A549 (cell line): ENCODE results near the gene IFITM1. TPM values are rescaled to one million over a fixed set of nuclear protein-coding genes. Genes with fewer than 3 reads are reported as not detected.

Experiments used
- ATAC-seq, 2 experiments: fragments of 200-7000 bp in 1 of 2; fragments of >200 bp in 1 of 2; cut with Nextera tagmentation in 1 of 2; cut with Tn5 transposase in 1 of 2; 3 replicates each; pipeline versions ENCODE4 v1.8.0 to v1.9.1; 2018 to 2020; ENCODE audit warnings: mild to moderate bottlenecking in 1 of 2, moderate library complexity in 1 of 2
- CTCF ChIA-PET: fragments of 300-600 bp; sonication (Branson Sonifier 250); formaldehyde crosslinking; extraction: SDS; loops from one replicate; lab custom pipeline; 2021; ENCODE audit warnings: antibody characterized with exemption, inconsistent platforms; lab: Yijun Ruan, JAX
- POLR2A ChIA-PET: fragments of 350-600 bp; formaldehyde crosslinking; extraction: SDS; loops from one replicate; lab custom pipeline; 2021; ENCODE audit warnings: antibody characterized with exemption, inconsistent platforms; lab: Yijun Ruan, JAX
- DNase-seq, 2 experiments: peaks; one replicate each; pipeline versions ENCODE4 v3.0.0 to v3.0.0-alpha.2; 2011 to 2016; ENCODE audit warnings: low read depth in 1 of 2, low spot score in 1 of 2
- FAIRE-seq: peaks from 2 replicates; lab custom pipeline; 2011; peaks lifted over from hg19 to GRCh38; lab: Jason Lieb, UNC
- H3K27ac ChIP-seq, 2 experiments: fragments of >200 bp; sonication (Bioruptor Twin); formaldehyde crosslinking; 3 replicates each; pipeline ENCODE4 v1.5.1; 2016 to 2017
- H3K4me1 ChIP-seq: fragments of >200 bp; sonication (Bioruptor Twin); formaldehyde crosslinking; 3 replicates; pipeline ENCODE4 v1.6.1; 2016
- H3K4me2 ChIP-seq: fragments of >200 bp; sonication (Bioruptor Twin); formaldehyde crosslinking; 3 replicates; pipeline ENCODE4 v1.6.1; 2016
- H3K4me3 ChIP-seq: fragments of >200 bp; sonication (Bioruptor Twin); formaldehyde crosslinking; 3 replicates; pipeline ENCODE4 v1.5.1; 2016
- H3K9me3 ChIP-seq: fragments of >200 bp; sonication (Bioruptor Twin); formaldehyde crosslinking; 3 replicates; pipeline ENCODE4 v1.6.1; 2016
- BHLHE40 ChIP-seq: IDR thresholded peaks from 2 replicates; pipeline ENCODE4 v1.6.1; 2012; ENCODE audit warnings: low read depth, low read length, inconsistent platforms
- CBX2 ChIP-seq: fragments of 200-600 bp; sonication (generic); IDR thresholded peaks from 2 replicates; pipeline ENCODE4 v1.6.1; 2016; ENCODE audit warnings: low read depth, mild to moderate bottlenecking, borderline replicate concordance
- CBX8 ChIP-seq: fragments of 200-600 bp; sonication (generic); IDR thresholded peaks from 2 replicates; pipeline ENCODE4 v1.6.1; 2016
- CEBPB ChIP-seq, 2 experiments: fragments of >200 bp in 1 of 2; sonication (Bioruptor Twin) in 1 of 2; formaldehyde crosslinking in 1 of 2; IDR thresholded peaks; 2 replicates each; pipeline ENCODE4 v1.6.1; 2012 to 2016
- CHD2 ChIP-seq: fragments of 150-350 bp; IDR thresholded peaks from 2 replicates; pipeline ENCODE4 v1.6.1; 2014; ENCODE audit warnings: low read length; ENCODE audit not compliant: partially characterized antibody
- CHD4 ChIP-seq: fragments of 200-600 bp; sonication (generic); IDR thresholded peaks from 2 replicates; pipeline ENCODE4 v1.6.1; 2016; ENCODE audit warnings: antibody characterized with exemption, mild to moderate bottlenecking, borderline replicate concordance
- E2F6 ChIP-seq: IDR thresholded peaks from 2 replicates; pipeline ENCODE4 v1.6.1; 2012; ENCODE audit warnings: low read depth, borderline replicate concordance
- ELK1 ChIP-seq: fragments of 150-350 bp; IDR thresholded peaks from 2 replicates; pipeline ENCODE4 v1.6.1; 2014; ENCODE audit warnings: low read depth, mild to moderate bottlenecking, low read length
- GATA3 ChIP-seq: IDR thresholded peaks from 2 replicates; pipeline ENCODE4 v1.6.1; 2012; ENCODE audit warnings: borderline replicate concordance
- HDAC2 ChIP-seq: fragments of 200-600 bp; sonication (generic); IDR thresholded peaks from 2 replicates; pipeline ENCODE4 v1.6.1; 2016
- HES2 ChIP-seq: fragments of >200 bp; sonication (Bioruptor Twin); formaldehyde crosslinking; IDR thresholded peaks from 2 replicates; pipeline ENCODE4 v1.6.1; 2016
- HEYL ChIP-seq: fragments of 250-450 bp; sonication (Bioruptor Pico); IDR thresholded peaks from 2 replicates; pipeline ENCODE4 v1.8.0; 2021; ENCODE audit warnings: mild to moderate bottlenecking, moderate library complexity
- HOXA7 ChIP-seq: fragments of 250-450 bp; sonication (Bioruptor Pico); IDR thresholded peaks from 2 replicates; pipeline ENCODE4 v1.5.0; 2020; ENCODE audit warnings: mild to moderate bottlenecking, moderate library complexity
- HOXB13 ChIP-seq: fragments of 250-450 bp; sonication (Bioruptor Pico); IDR thresholded peaks from 2 replicates; pipeline ENCODE4 v1.5.0; 2020; ENCODE audit warnings: low read depth, mild to moderate bottlenecking, moderate library complexity
- JUNB ChIP-seq: fragments of >200 bp; sonication (Bioruptor Twin); formaldehyde crosslinking; IDR thresholded peaks from 2 replicates; pipeline ENCODE4 v1.6.1; 2016
- KDM1A ChIP-seq: fragments of 200-600 bp; sonication (generic); IDR thresholded peaks from 2 replicates; pipeline ENCODE4 v1.6.1; 2016; ENCODE audit warnings: low read depth, mild to moderate bottlenecking
- MAFK ChIP-seq: fragments of 450-650 bp; IDR thresholded peaks from 2 replicates; pipeline ENCODE4 v1.6.1; 2014; ENCODE audit not compliant: partially characterized antibody
- MYC ChIP-seq: IDR thresholded peaks from 2 replicates; pipeline ENCODE4 v1.6.1; 2012; ENCODE audit warnings: mild to moderate bottlenecking, inconsistent platforms, low read length, improper control_type of control experiment, borderline replicate concordance
- NPAS2 ChIP-seq: fragments of 250-450 bp; sonication (Bioruptor Pico); IDR thresholded peaks from 2 replicates; pipeline ENCODE4 v1.8.0; 2022; ENCODE audit warnings: mild to moderate bottlenecking, moderate library complexity, borderline replicate concordance
- PBX3 ChIP-seq: IDR thresholded peaks from 2 replicates; pipeline ENCODE4 v1.6.1; 2012
- PHF8 ChIP-seq: fragments of 200-600 bp; sonication (generic); IDR thresholded peaks from 2 replicates; pipeline ENCODE4 v1.6.1; 2016; ENCODE audit warnings: low read depth, mild to moderate bottlenecking, antibody characterized with exemption, moderate library complexity, borderline replicate concordance
- POLR2AphosphoS2 ChIP-seq: conservative IDR thresholded peaks from 2 replicates; pipeline ENCODE4 v1.6.1; 2012; ENCODE audit warnings: low read length, improper control_type of control experiment, inconsistent platforms
- RARB ChIP-seq: fragments of 250-450 bp; sonication (Bioruptor Pico); IDR thresholded peaks from 2 replicates; pipeline ENCODE4 v1.8.0; 2021; ENCODE audit warnings: mild to moderate bottlenecking, moderate library complexity
- RCOR1 ChIP-seq: fragments of 150-350 bp; IDR thresholded peaks from 2 replicates; pipeline ENCODE4 v1.6.1; 2014; ENCODE audit warnings: antibody characterized with exemption, low read length, low read depth
- RFX5 ChIP-seq: fragments of 450-650 bp; IDR thresholded peaks from 2 replicates; pipeline ENCODE4 v1.7.1; 2014; ENCODE audit warnings: antibody characterized with exemption, mild to moderate bottlenecking, moderate library complexity
- RNF2 ChIP-seq: fragments of 200-600 bp; sonication (generic); IDR thresholded peaks from 2 replicates; pipeline ENCODE4 v1.6.1; 2016; ENCODE audit warnings: low read depth, mild to moderate bottlenecking, antibody characterized with exemption, moderate library complexity, borderline replicate concordance
- SMC3 ChIP-seq: fragments of >200 bp; sonication (Bioruptor Twin); formaldehyde crosslinking; IDR thresholded peaks from 3 replicates; pipeline ENCODE4 v1.6.1; 2018; ENCODE audit warnings: inconsistent platforms
- SREBF2 ChIP-seq: fragments of 450-650 bp; IDR thresholded peaks from 2 replicates; pipeline ENCODE4 v1.6.1; 2014; ENCODE audit warnings: mild to moderate bottlenecking, moderate library complexity
- TP53 ChIP-seq: fragments of 250-450 bp; sonication (Bioruptor Pico); IDR thresholded peaks from 2 replicates; pipeline ENCODE4 v1.5.0; 2021; ENCODE audit warnings: mild to moderate bottlenecking, moderate library complexity
- ZC3H11A ChIP-seq: fragments of 450-650 bp; IDR thresholded peaks from 2 replicates; pipeline ENCODE4 v1.6.1; 2014; ENCODE audit warnings: antibody characterized with exemption, mild to moderate bottlenecking
- ZFP36 ChIP-seq: fragments of 450-650 bp; IDR thresholded peaks from 2 replicates; pipeline ENCODE4 v1.6.1; 2014; ENCODE audit warnings: borderline replicate concordance; ENCODE audit not compliant: partially characterized antibody
- ZNF302 ChIP-seq: fragments of 250-450 bp; sonication (Bioruptor Pico); IDR thresholded peaks from 2 replicates; pipeline ENCODE4 v1.9.0; 2021; ENCODE audit warnings: inconsistent platforms, mild to moderate bottlenecking, moderate library complexity
- WGBS: methylation state at CpG from one replicate; pipeline ENCODE4 v1.1.6; 2017; ENCODE audit errors: missing lambda C conversion rate; 5-methylcytosine and 5-hydroxymethylcytosine counted together
- polyA plus RNA-seq, 4 experiments: library from polyadenylated mRNA; depleted of rRNA in 3 of 4; stranded (reverse); fragments of >200 nt; fragmentation: RNase III in 1 of 4; extraction: RNeasy Plus Mini Kit Qiagen cat#74134 plus additional on column Dnase treatment in 1 of 4; gene quantifications; 2 replicates in 3 of 4; 3 replicates in 1 of 4; pipeline ENCODE4 v1.2.3, GENCODE V29; 2011 to 2017

Gene IFITM1
- polyA plus RNA-seq, 2 of the 4 experiments (the other 2 are of a cell fraction) = 0.14 to 1.7 TPM

- no peak for TF ChIP-seq KDM1A
- no peak for TF ChIP-seq MAFK
Measured at GRCh38 chr11:298406-299065, 15.3 kb upstream of the IFITM1 start (continued).

- DNase-seq (no peak), ATAC-seq (no peak), FAIRE-seq (no peak)
- H3K9me3 ChIP-seq = no peaks in the 10 kb centered on the region
- H3K4me1 ChIP-seq = no peaks in the 10 kb centered on the region
- WGBS = 59% methylated on average over 10 of the region's 40 CpGs
- no peak for TF ChIP-seq HDAC2
- TF ChIP-seq PHF8 = no peak
- TF ChIP-seq MYC = no peak
- TF ChIP-seq SREBF2 = no peak
- no peak for TF ChIP-seq CEBPB (IDR thresholded peaks at IDR 0.05)
- no peak for TF ChIP-seq RFX5
- TF ChIP-seq RNF2 = no peak
- TF ChIP-seq RCOR1 = no peak
- TF ChIP-seq CHD4 = no peak
- no peak for TF ChIP-seq ZFP36
- TF ChIP-seq ZNF302 (CRISPR knock-in tag) = no peak
- TF ChIP-seq KDM1A = no peak
- TF ChIP-seq HOXA7 (CRISPR knock-in tag) = no peak
- no peak for TF ChIP-seq POLR2AphosphoS2
- TF ChIP-seq HOXB13 (CRISPR knock-in tag) = no peak
- no peak for TF ChIP-seq RARB
- TF ChIP-seq ZC3H11A = no peak
- no peak for TF ChIP-seq SMC3
- TF ChIP-seq HEYL = no peak
- TF ChIP-seq CBX8 = no peak
- H3K4me2 ChIP-seq = no peak within 1 kb of the TSS
- no peak within 1 kb of the TSS for H3K4me3 ChIP-seq
- CTCF ChIA-PET = interaction anchor here (0.6 to 3.2 kb wide), 5 partner anchors 11 to 248 kb away, joined by 3 to 16 read pairs (median 4); no protein-coding TSS in a partner anchor
- H3K27ac ChIP-seq = peak within 1 kb of the TSS in 1 of 2 experiments; percentile 19; a peak in 1 of 6 replicates
- POLR2A ChIA-PET = no interaction called here
Measured at GRCh38 chr11:299081-299891, 14.6 kb upstream of the IFITM1 start, which contains the start of gene IFITM5. Gene IFITM5 (minus strand): TSS chr11:299526. CDS start chr11:299490, 36 bp downstream.

- 58% methylated on average over 16 of the region's 20 CpGs for WGBS
- ATAC-seq (peak in 1 of 2 experiments; percentile 28; a peak in 3 of 6 replicates), DNase-seq (no peak), FAIRE-seq (no peak)
- CTCF ChIA-PET = interaction anchor here (0.6 to 3.2 kb wide), 4 partner anchors 10 to 247 kb away, joined by 3 to 16 read pairs (median 4); no protein-coding TSS in a partner anchor
- Histone ChIP-seq H3K9me3 (no peaks in the 10 kb centered on the region), H3K27ac (0 out of 6 replicates have a peak overlapping the region, but pooled peaks of 1 of the 2 experiments have one; percentile 19), H3K4me1 (no peaks in the 10 kb centered on the region), H3K4me3 (no peak overlapping the region), H3K4me2 (no peak overlapping the region)
- POLR2A ChIA-PET = no interaction called here
- TF ChIP-seq HOXB13 (CRISPR knock-in tag) (no peak), TP53 (CRISPR knock-in tag) (no peak), E2F6 (no peak), MYC (no peak), ELK1 (no peak), CBX2 (no peak), POLR2AphosphoS2 (no peak), HES2 (no peak), CHD2 (no peak), HEYL (no peak), NPAS2 (CRISPR knock-in tag) (no peak), JUNB (no peak), BHLHE40 (no peak), RCOR1 (no peak), GATA3 (no peak), PBX3 (no peak)
Measured at GRCh38 chr11:299951-300735, 13.7 kb upstream of the IFITM1 start.
